Measurements from ENCODE around the gene CEP78.
"Not testable (repeated sequence)": the region's sequence is repeated elsewhere in the genome, so short reads cannot be mapped to it uniquely, and the experiment has no call there.

The CEP78 gene

DNA sequence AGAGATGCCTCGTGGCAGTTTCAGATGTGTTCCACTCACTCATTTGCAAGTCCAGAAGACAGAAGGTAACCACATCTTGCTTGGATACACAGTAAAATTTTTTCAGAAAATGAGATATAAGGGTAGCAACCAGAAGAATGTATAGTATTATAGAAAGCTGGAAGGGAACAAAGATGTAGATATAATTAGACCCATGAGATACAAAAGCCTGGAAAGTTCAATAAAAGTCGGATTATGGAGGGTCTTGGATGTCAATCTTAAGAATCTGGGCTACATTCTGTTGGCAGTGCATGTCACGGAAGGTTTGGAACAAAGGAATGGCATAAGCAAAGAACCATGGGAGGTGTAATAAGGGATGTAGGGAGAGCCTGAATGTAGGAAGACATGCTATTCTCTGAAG lies 5.1 kb upstream of the CEP78 start:
- no peak for ATAC-seq (ENCODE audit: low read depth)

DNA sequence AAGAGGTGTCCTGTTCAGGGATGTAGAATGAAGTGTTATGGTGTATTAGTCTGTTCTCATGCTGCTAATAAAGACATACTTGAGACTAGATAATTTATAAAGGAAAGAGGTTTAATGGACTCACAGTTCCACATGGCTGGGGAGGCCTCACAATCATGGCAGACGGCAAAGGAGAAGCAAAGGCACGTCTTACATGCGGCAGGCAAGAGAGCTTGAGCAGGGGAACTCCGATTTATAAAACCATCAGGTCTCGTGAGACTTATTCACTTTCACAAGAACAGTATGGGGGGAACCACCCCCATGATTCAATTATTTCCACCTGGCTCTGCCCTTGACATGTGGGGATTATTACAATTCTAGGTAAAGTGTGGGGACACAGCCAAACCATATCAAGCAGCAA lies 3.4 kb upstream of the CEP78 start:
- H3K27ac ChIP-seq (ENCODE audit: poor library complexity, severe bottlenecking); H3K27me3 ChIP-seq (ENCODE audit: insufficient read depth, poor library complexity, severe bottlenecking); H3K9me3 ChIP-seq (ENCODE audit: severe bottlenecking); H3K4me1 ChIP-seq (ENCODE audit: insufficient read depth, poor library complexity, severe bottlenecking); H3K36me3 ChIP-seq (ENCODE audit: low read depth); H3K4me3 ChIP-seq (ENCODE audit: severe bottlenecking); ATAC-seq (ENCODE audit: low read depth); DNase-seq (ENCODE audit: low spot score): not testable (repeated sequence)

More for the DNA sequence above, 5.1 kb upstream of the CEP78 start:
- H3K4me3 ChIP-seq (ENCODE audit: severe bottlenecking): no peak overlapping the region
- TF ChIP-seq, protein P1, sequence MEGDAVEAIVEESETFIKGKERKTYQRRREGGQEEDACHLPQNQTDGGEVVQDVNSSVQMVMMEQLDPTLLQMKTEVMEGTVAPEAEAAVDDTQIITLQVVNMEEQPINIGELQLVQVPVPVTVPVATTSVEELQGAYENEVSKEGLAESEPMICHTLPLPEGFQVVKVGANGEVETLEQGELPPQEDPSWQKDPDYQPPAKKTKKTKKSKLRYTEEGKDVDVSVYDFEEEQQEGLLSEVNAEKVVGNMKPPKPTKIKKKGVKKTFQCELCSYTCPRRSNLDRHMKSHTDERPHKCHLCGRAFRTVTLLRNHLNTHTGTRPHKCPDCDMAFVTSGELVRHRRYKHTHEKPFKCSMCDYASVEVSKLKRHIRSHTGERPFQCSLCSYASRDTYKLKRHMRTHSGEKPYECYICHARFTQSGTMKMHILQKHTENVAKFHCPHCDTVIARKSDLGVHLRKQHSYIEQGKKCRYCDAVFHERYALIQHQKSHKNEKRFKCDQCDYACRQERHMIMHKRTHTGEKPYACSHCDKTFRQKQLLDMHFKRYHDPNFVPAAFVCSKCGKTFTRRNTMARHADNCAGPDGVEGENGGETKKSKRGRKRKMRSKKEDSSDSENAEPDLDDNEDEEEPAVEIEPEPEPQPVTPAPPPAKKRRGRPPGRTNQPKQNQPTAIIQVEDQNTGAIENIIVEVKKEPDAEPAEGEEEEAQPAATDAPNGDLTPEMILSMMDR (IDR thresholded peaks at IDR 0.05; ENCODE audit: poor library complexity, severe bottlenecking): no peak
- no peak overlapping the region for H3K27ac ChIP-seq (ENCODE audit: poor library complexity, severe bottlenecking)
- DNase-seq (ENCODE audit: low spot score): no peak
- H3K4me1 ChIP-seq (ENCODE audit: insufficient read depth, poor library complexity, severe bottlenecking): peaks cover 5% of the 10 kb centered on the region
- H3K27me3 ChIP-seq (ENCODE audit: insufficient read depth, poor library complexity, severe bottlenecking): no peaks in the 10 kb centered on the region
- H3K9me3 ChIP-seq (ENCODE audit: severe bottlenecking): no peaks in the 10 kb centered on the region
- no peaks in the 10 kb centered on the region for H3K36me3 ChIP-seq (ENCODE audit: low read depth)

DNA sequence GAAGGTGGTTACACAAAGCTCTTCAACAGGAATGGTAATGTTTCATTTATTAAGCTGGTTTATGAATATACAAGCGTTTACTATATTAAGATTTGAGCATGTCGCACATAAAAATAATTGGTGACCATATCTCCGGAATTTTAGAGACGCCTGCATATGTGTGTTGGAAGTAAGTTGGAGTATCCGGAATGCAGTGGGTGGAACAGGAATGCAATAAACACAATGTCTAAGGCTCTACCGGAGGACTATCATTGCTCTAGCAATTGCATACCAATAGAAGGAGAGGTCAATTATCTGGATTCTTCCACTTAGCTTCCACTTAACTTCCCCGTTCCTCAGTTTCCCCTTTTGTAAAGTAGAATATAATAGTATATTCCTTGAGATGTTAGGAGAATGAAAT lies 1.1 kb upstream of the CEP78 start:
- Histone ChIP-seq H3K4me1 (ENCODE audit: insufficient read depth, poor library complexity, severe bottlenecking) (peaks cover 9% of the 10 kb centered on the region), H3K27me3 (ENCODE audit: insufficient read depth, poor library complexity, severe bottlenecking) (no peaks in the 10 kb centered on the region), H3K9me3 (ENCODE audit: severe bottlenecking) (no peaks in the 10 kb centered on the region), H3K27ac (ENCODE audit: poor library complexity, severe bottlenecking) (no peak overlapping the region), H3K36me3 (ENCODE audit: low read depth) (peaks cover 2% of the 10 kb centered on the region), H3K4me3 (ENCODE audit: severe bottlenecking) (peak overlapping the region; percentile 76)
- TF ChIP-seq, protein P1 (IDR thresholded peaks at IDR 0.05; ENCODE audit: poor library complexity, severe bottlenecking): no peak
- ATAC-seq (ENCODE audit: low read depth) (no peak), DNase-seq (ENCODE audit: low spot score) (no peak)

DNA sequence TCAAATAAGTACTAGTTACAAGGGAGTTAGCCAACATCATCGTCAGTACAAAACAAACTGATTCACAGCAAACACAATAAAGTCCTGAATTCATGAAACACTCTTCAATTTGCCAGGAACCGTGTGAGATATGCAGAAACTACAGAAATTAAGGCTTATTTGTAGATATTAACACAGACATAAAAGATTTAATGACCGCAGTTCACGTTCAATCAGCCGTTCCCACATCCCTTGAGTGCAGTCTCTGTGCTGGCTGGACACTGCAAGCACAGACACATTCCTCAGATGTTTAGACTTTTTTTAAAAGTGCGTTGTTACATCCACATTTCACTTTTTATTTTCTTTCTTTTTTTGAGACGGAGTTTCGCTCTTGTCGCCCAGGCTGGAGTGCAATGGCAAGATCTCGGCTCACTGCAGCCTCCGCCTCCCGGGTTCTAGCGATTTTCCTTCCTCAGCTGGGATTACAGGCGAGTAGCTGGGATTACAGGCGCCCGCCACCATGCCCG lies 566 bp upstream of the CEP78 start:
- ATAC-seq (ENCODE audit: low read depth): no peak
- peaks cover 7% of the 10 kb centered on the region for H3K36me3 ChIP-seq (ENCODE audit: low read depth)

DNA sequence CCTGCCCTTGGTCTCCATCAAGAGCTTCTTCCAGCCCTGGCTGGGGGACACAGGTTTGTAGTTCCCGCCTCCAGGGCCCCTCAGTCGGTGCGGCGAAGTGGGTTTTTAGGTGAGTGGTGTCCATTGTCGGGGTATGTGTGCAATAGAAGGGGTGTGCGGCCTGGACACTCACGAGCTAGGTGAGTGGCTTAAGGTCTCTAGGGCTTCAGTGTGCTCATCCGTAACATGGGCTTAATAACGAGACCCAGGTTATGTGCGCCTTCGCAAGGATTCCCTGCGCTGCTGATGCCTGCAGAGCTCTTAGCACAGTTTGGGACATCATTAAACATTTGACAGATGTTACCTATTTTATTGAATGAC lies 656 bp downstream of the CEP78 start:
- H3K9me3 ChIP-seq (ENCODE audit: severe bottlenecking): no peaks in the 10 kb centered on the region
- TF ChIP-seq, protein P1 (IDR thresholded peaks at IDR 0.05; ENCODE audit: poor library complexity, severe bottlenecking): no peak

More for the DNA sequence above, 566 bp upstream of the CEP78 start:
- DNase-seq (ENCODE audit: low spot score): no peak
- Histone ChIP-seq H3K27ac (ENCODE audit: poor library complexity, severe bottlenecking) (peak overlapping the region; percentile 38), H3K9me3 (ENCODE audit: severe bottlenecking) (no peaks in the 10 kb centered on the region), H3K27me3 (ENCODE audit: insufficient read depth, poor library complexity, severe bottlenecking) (no peaks in the 10 kb centered on the region), H3K4me3 (ENCODE audit: severe bottlenecking) (peak overlapping the region; percentile 76), H3K4me1 (ENCODE audit: insufficient read depth, poor library complexity, severe bottlenecking) (peaks cover 9% of the 10 kb centered on the region)
- TF ChIP-seq, protein P1 (IDR thresholded peaks at IDR 0.05; ENCODE audit: poor library complexity, severe bottlenecking): no peak

More for the DNA sequence above, 656 bp downstream of the CEP78 start:
- DNase-seq (ENCODE audit: low spot score) (no peak), ATAC-seq (ENCODE audit: low read depth) (peak; percentile 23)
- Histone ChIP-seq H3K27ac (ENCODE audit: poor library complexity, severe bottlenecking) (peak overlapping the region; percentile 38), H3K4me3 (ENCODE audit: severe bottlenecking) (peak overlapping the region; percentile 76), H3K4me1 (ENCODE audit: insufficient read depth, poor library complexity, severe bottlenecking) (peaks cover 9% of the 10 kb centered on the region), H3K36me3 (ENCODE audit: low read depth) (peaks cover 12% of the 10 kb centered on the region), H3K27me3 (ENCODE audit: insufficient read depth, poor library complexity, severe bottlenecking) (no peaks in the 10 kb centered on the region)

Data from RWPE2 (cell line).